HG03378 (cell line): ENCODE data around the gene ADCY1.

Experiments
- ATAC-seq: cut with Tn5 transposase; IDR thresholded peaks from one replicate; pipeline ENCODE4 v1.9.1; 2021; ENCODE audit warnings: mild to moderate bottlenecking, moderate library complexity; ENCODE audit not compliant: unreplicated experiment

ADCY1 gene

DNA sequence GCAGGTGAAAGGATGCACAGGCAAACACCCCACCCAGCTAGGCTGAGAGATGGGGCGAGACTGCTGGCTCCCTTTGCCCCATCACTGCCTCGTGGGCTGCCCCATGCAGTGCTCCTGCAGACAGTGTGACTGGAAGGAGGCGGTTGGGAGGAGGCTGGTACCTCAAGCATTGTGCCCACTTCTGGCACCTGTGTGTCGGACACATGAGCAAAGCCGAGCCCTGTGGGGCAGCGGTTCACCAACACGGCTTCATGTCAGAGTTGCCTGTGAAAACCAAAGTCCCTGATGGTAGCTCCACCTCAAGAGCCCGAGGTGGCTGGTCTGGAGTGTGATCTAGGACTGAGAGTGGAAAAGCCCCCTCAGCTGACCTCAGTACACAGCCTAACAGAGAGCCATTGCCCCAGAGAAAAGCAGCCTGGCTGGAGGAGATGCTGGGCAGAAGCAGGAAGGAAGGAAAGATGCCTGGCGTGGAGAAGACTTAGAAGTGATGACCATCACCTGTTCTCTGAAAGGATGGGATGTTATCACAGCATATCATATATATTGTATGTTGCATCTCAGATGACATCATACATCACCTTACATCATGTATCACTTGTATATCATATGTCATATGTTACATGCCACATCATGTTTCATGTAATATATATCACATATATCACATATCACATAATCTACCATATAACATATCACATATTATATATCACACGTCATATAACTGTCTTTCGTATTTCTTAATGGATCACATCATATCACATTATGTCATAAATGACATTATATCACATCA, 75.6 kb downstream of the ADCY1 start:
- no peak for ATAC-seq

GRCh38 chr7:45650404-45651394, 76.5 kb downstream of the ADCY1 start:
- no peak for ATAC-seq

DNA sequence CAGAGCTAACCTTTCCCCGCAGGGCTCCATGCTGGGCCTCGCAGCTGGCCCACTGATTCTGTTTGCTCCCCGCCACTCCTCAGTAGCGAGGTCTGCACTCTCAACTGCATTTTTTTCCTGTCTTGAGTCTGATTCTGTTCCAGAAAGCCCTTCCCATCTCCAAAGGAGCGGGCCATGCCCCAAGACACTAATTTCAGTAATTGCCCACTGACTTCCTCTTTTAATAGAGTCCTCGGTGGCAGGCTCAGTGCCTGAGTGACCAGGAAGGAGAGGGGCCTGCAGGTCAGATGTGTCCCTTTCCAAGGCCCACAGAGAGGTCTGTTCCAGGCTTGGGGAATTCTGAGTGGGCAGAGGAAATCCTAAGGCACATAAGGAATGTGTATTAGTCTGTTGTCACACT, 77.4 kb downstream of the ADCY1 start:
- no peak for ATAC-seq

GRCh38 chr7:45652630-45653029, 78.5 kb downstream of the ADCY1 start:
- ATAC-seq: no peak

GRCh38 chr7:45653209-45653907, 79.2 kb downstream of the ADCY1 start:
- no peak for ATAC-seq

DNA sequence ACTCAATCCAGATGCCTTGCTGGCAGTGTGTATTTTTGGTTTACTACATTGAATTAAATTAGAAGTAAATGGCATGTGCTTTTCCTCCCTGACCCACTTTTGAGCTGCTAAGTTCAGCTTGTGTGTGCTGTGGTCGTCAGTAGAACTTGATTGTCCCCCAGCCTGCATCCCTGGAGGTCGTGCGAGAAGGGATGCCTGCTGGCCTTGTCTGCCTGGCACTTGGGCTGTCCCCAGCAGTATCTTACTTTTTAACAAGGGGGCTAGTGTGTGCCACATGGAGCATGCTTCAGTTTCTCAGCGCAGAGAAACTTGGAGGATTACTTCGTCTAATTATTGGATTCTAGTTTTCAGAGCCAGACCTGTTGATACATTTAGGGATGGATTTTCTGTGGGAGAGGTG, 80.2 kb downstream of the ADCY1 start:
- no peak for ATAC-seq

DNA sequence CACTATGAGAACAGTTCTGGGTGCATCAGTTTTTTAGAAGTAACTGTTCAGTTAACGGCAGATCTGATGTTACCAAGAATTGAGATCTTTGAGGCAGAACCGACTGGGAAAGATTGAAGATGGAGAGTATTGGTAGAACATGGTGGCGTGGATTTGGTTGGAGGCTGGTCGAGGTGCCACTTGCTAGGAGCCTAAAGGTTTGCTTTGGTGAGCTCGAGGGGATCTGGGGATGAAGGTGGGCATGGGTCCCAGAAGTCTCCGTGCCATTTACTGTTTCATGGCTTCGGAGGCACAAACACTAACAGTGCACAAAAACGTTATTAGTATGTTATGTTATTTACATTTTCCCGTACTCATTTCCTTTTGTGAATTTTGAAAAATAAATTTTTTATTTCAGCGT, 81.4 kb downstream of the ADCY1 start:
- ATAC-seq: no peak

GRCh38 chr7:45656431-45656830, 82.3 kb downstream of the ADCY1 start:
- ATAC-seq: no peak

GRCh38 chr7:45657136-45657889, 83.1 kb downstream of the ADCY1 start:
- ATAC-seq: no peak

DNA sequence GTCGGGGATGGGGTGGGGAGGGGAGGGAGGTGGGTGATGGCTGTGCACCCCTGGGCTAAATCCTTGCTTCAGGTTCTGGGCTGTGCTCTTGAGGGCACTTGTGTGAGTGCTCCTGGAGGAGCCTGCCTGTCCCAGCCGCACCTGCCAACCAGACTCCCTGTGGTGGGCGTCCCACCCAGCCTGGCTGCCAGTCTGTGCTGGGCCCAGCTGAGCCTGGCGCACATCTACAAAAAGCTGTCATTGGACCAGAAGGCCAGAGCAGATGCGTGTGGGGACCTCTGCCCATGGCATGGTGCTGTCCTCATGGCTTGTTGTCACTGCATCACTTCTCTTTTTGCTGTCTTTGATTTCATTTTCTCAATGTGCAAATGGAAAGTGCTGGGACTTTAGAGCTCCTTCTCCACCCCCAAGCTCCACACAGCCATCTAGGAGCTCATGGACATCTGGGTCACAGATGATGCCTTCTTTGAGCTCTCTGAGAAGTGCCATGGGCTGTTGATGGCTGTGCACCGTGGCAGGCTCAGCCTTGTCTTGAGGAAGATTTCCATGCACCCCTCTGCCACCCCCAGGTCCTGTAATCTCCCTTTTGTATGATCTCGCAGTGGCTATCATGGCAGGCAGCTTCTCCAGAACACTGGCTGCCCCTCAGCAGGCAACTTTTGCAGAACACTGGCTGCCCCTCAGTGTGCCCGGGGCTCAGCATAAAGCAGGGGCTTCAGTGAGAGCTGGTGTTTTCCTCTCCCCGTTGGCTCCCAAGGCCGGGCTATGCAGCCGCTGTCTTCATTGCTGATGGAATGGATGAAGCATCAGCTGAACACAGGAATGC, 83.9 kb downstream of the ADCY1 start:
- no peak for ATAC-seq

DNA sequence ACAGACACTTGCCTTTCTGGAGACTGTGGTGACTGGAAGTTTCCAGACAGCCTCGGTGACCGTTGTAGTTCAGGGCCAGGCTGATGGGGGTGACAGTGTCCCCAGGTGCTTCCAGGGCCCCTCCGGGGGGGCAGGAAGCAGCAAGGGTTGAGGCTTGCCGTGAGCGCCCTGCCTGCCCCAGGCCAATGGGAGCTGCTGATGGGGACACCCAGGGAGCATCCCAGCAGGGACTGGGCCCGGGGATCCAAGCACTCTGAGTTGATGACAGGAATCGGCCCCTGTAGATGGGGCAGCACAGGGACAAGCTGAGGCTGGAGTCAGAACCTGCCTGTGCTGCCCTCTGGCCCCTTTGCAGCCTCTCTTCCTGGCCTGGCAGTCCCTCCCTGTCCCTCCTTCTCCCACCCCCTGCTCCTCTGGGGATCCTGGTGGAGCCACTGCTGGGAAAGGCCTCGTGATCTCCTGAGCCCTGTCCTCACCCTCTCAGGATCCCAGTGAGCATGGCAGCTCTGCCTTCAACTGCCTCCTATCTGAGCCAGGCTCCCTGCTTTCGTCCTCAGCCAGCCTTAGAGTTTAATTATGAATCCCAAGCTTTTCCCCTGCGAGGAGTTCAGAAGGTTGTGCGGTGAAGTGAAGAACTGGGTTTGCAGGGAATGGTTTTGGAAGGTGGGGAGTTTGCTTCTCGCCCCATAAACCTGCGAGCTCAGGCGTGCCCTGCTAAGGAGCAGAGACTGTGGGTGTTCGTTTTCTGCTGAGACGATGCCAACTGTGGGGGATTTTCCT, 84.7 kb downstream of the ADCY1 start:
- ATAC-seq: no peak

- ATAC-seq: no peak
Measured at GRCh38 chr7:45659496-45660139, 85.5 kb downstream of the ADCY1 start.

DNA sequence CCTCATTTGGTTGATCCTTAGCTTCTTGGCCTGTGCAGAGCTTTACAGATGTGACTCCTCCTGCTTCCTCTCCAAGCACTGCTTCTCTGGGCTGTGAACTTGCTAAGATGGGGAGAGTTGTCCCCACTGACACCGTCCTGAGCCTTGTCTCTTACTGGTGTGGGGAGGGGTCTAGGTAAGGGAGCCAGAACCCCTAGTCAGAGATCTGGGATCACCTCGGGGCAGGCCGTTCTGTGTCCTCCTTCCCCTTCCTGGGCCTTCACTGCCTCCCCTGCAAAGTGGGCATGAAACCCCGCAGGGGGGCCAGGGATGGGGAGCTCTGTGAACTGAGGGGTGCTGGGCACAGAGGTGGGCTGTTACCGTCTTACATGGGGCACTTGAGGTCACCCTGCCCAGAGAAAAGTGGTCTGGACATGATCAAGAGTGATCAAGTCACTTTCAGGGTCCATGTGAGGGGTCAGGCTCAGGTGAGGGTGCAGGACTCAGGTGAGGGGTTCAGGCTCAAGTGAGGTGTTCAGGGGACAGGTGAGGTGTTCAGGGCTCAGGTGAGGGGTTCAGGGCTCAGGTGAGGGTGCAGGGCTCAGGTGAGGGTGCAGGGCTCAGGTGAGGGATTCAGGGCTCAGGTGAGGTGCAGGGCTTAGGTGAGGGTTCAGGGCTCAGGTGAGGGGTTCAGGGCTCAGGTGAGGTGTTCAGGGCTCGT, 86.2 kb downstream of the ADCY1 start:
- ATAC-seq: no peak

GRCh38 chr7:45660901-45661211, 86.7 kb downstream of the ADCY1 start:
- no peak for ATAC-seq

GRCh38 chr7:45661302-45661995, 87.3 kb downstream of the ADCY1 start:
- no peak for ATAC-seq

DNA sequence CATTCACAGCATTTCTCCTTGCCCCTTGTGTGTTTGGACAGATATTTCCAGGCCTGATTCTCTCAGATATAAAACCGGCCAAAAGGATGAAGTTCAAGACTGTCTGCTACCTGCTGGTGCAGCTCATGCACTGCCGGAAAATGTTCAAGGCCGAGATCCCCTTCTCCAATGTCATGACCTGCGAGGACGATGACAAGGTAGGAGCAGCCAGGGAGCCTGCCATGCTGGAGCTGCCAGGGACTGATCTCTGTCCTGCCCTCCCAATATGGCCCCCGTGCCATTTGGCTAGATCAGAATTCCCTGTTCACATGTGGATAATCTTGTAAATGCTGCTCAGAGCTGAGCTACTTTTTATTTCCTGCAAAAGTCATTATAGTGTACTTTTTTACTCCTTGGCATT, 87.8 kb downstream of the ADCY1 start:
- no peak for ATAC-seq

DNA sequence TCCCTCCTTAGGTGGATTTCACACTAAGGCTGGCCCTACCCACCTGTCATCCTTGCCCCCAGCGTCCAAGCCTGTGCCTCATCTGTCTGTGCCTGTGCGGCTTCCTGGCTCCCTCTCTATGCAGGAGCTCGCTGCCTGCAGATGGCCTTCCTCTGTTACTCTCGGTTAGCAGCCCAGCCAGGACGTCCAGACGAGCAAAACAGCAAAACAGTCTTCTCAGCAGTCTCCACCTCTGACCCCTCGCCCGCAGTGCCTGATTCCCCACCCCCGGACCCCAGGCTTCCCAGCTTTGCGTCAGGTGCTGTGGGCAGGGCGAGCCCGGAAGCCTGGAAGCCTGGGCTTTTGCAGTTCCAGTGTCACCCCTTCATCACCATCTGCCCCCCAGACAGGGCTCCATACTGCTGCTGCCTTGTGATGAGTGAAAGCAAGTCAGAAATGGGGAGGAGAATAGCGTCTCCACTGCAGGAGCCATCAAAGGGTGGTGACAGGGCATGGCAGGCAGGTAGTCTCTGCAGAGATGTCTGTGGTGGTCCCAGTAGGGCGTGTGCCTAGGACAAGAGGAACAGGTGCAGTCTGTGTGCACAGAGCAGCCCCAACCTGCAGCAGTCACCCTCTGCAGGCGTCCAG, 88.5 kb downstream of the ADCY1 start:
- ATAC-seq: no peak
